Liver (tissue), 9 donors: ENCODE results near the gene PSMD14. TPM values are rescaled to one million over a fixed set of nuclear protein-coding genes. Genes with fewer than 3 reads are reported as not detected.

Source experiments
- DNase-seq: peaks from one replicate; pipeline ENCODE4 v3.0.0-alpha.2; 2017; ENCODE audit warnings: low spot score
- H3K27ac ChIP-seq, 2 donors: one replicate each; pipeline ENCODE4 v1.7.0; 2013; ENCODE audit warnings: inconsistent platforms in 2 of 2, low read length in 2 of 2, control low read depth in 1 of 2, low read depth in 1 of 2, mild to moderate bottlenecking in 1 of 2
- H3K27me3 ChIP-seq, 4 donors: one replicate each; pipeline versions ENCODE4 v1.6.1 to v1.7.0; 2013; ENCODE audit warnings: low read length in 3 of 4, inconsistent platforms in 1 of 4, mild to moderate bottlenecking in 1 of 4, moderate library complexity in 1 of 4; ENCODE audit not compliant: control insufficient read depth in 4 of 4, insufficient read depth in 4 of 4
- H3K36me3 ChIP-seq, 4 donors: one replicate each; pipeline versions ENCODE4 v1.6.1 to v1.7.0; 2013; ENCODE audit warnings: low read length in 3 of 4, mild to moderate bottlenecking in 3 of 4, low read depth in 1 of 4, moderate library complexity in 1 of 4; ENCODE audit not compliant: control insufficient read depth in 4 of 4, insufficient read depth in 3 of 4
- H3K4me1 ChIP-seq, 4 donors: one replicate each; pipeline versions ENCODE4 v1.6.1 to v1.7.0; 2013; ENCODE audit warnings: low read length in 3 of 4, mild to moderate bottlenecking in 3 of 4, moderate library complexity in 1 of 4; ENCODE audit not compliant: control insufficient read depth in 4 of 4, insufficient read depth in 4 of 4
- H3K4me3 ChIP-seq, 3 donors: one replicate each; pipeline versions ENCODE4 v1.6.1 to v1.7.0; 2013; ENCODE audit warnings: low read length in 3 of 3, control low read depth in 1 of 3, low read depth in 1 of 3, mild to moderate bottlenecking in 1 of 3
- H3K9ac ChIP-seq, 2 donors: one replicate each; pipeline ENCODE4 v1.7.0; 2013; ENCODE audit warnings: low read length in 2 of 2, mild to moderate bottlenecking in 2 of 2, moderate library complexity in 2 of 2, control low read depth in 1 of 2, low read depth in 1 of 2
- H3K9me3 ChIP-seq, 4 donors: one replicate each; pipeline versions ENCODE4 v1.6.1 to v1.7.0; 2013; ENCODE audit warnings: low read length in 3 of 4; ENCODE audit not compliant: control insufficient read depth in 4 of 4
- EGR1 ChIP-seq, 2 donors: IDR thresholded peaks; 2 replicates each; pipeline ENCODE4 v1.6.1; 2016 to 2018; ENCODE audit warnings: antibody characterized with exemption in 2 of 2, low read depth in 2 of 2
- FOXA1 ChIP-seq: IDR thresholded peaks from 2 replicates; pipeline ENCODE4 v1.6.1; 2016; ENCODE audit warnings: antibody characterized with exemption
- FOXA2 ChIP-seq: IDR thresholded peaks from 2 replicates; pipeline ENCODE4 v1.6.1; 2016; ENCODE audit warnings: antibody characterized with exemption
- GABPA ChIP-seq, 2 donors: IDR thresholded peaks in 1 of 2; conservative IDR thresholded peaks in 1 of 2; 2 replicates each; pipeline ENCODE4 v1.6.1; 2016; ENCODE audit warnings: antibody characterized with exemption in 2 of 2, mild to moderate bottlenecking in 1 of 2, moderate library complexity in 1 of 2
- HNF4A ChIP-seq, 2 donors: conservative IDR thresholded peaks; 2 replicates each; pipeline ENCODE4 v1.6.1; 2016; ENCODE audit warnings: antibody characterized with exemption in 2 of 2, mild to moderate bottlenecking in 2 of 2
- JUND ChIP-seq, 2 donors: IDR thresholded peaks; 2 replicates each; pipeline ENCODE4 v1.6.1; 2016; ENCODE audit warnings: antibody characterized with exemption in 2 of 2
- MAX ChIP-seq: IDR thresholded peaks from 2 replicates; pipeline ENCODE4 v1.6.1; 2016; ENCODE audit warnings: antibody characterized with exemption
- NR2F2 ChIP-seq: IDR thresholded peaks from 2 replicates; pipeline ENCODE4 v1.6.1; 2016; ENCODE audit warnings: antibody characterized with exemption
- RAD21 ChIP-seq, 2 donors: IDR thresholded peaks; 2 replicates each; pipeline ENCODE4 v1.6.1; 2016; ENCODE audit warnings: antibody characterized with exemption in 2 of 2, mild to moderate bottlenecking in 2 of 2
- TAF1 ChIP-seq: conservative IDR thresholded peaks from 2 replicates; pipeline ENCODE4 v1.6.1; 2016; ENCODE audit warnings: antibody characterized with exemption, mild to moderate bottlenecking
- YY1 ChIP-seq: IDR thresholded peaks from 2 replicates; pipeline ENCODE4 v1.6.1; 2016; ENCODE audit warnings: antibody characterized with exemption, mild to moderate bottlenecking
- WGBS: extraction: QIAGEN DNeasy Blood & Tissue Kit; methylation state at CpG from one replicate; pipeline ENCODE4 v1.1.7; 2013; 5-methylcytosine and 5-hydroxymethylcytosine counted together
- polyA plus RNA-seq, 2 donors: library from polyadenylated mRNA; stranded (reverse) in 1 of 2; unstranded in 1 of 2; fragments of 200-250 nt in 1 of 2; fragments of >200 nt in 1 of 2; fragmentation: Nextera tagmentation in 1 of 2; extraction: Ambion mirVana in 1 of 2; gene quantifications; one replicate each; pipeline versions ENCODE4 v1.2.1 to v1.2.3, GENCODE V29; 2013 to 2015
- total RNA-seq, 2 donors: library from RNA; depleted of rRNA; stranded (reverse); fragments of >200 nt; gene quantifications; one replicate each; pipeline ENCODE4 v1.2.3, GENCODE V29; 2014
- TF ChIP-seq, protein P1 (sequence below): IDR thresholded peaks from 2 replicates; pipeline ENCODE4 v1.6.1; 2016; ENCODE audit warnings: antibody characterized with exemption
- TF ChIP-seq, protein P2 (sequence below): IDR thresholded peaks from 2 replicates; pipeline ENCODE4 v1.6.1; 2016; ENCODE audit warnings: antibody characterized with exemption
- TF ChIP-seq, protein P3 (sequence below): fragments of 150-350 bp; IDR thresholded peaks from 2 replicates; pipeline ENCODE4 v1.5.1; 2017; ENCODE audit warnings: improper control_type of control experiment, low read depth, low read length; ENCODE audit not compliant: missing input control
- donor health status: healthy.
- donor health status: healthy.
- donor health status: healthy.
- donor health status: healthy.
- donor health status: healthy.

Gene PSMD14
- total and polyA plus RNA-seq, 4 donors: 32.0 to 37.9 (median 33.7) TPM

DNA sequence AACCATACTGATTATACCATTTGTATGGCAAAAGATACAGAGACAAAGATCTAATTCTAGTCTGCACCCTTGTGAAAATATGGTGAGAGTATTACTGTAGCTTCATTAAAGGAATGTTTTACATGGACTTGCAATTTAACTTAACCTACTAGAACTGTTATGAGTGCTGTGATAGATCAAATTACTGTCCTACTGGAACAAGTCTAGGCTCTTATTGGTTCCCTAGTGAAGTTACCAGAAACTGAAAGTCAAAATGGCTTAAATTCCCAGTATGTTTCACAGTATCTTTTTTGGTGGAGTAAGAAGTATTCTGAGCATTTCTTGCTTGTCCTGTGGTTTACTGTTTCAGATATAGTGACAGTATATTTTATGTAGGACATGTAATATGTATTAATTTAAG, 104.1 kb downstream of the PSMD14 start:
- Histone ChIP-seq H3K4me3 (no peak overlapping the region), H3K4me1 (peaks cover 15 to 33% (median 21%) of the 10 kb centered on the region in 4 donors), H3K36me3 (peaks cover 0 to 5% (median 3%) of the 10 kb centered on the region in 4 donors), H3K9me3 (no peaks in the 10 kb centered on the region), H3K27ac (no peak overlapping the region), H3K27me3 (peaks cover 0 to 9% (median 5%) of the 10 kb centered on the region in 4 donors), H3K9ac (no peak overlapping the region)
- TF ChIP-seq, protein P1, sequence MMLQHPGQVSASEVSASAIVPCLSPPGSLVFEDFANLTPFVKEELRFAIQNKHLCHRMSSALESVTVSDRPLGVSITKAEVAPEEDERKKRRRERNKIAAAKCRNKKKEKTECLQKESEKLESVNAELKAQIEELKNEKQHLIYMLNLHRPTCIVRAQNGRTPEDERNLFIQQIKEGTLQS: no peak
- TF ChIP-seq EGR1 (IDR thresholded peaks at IDR 0.05; ENCODE audit: low read depth in 2 of 2) (no peak), MAX (no peak)
- TF ChIP-seq, protein P2, sequence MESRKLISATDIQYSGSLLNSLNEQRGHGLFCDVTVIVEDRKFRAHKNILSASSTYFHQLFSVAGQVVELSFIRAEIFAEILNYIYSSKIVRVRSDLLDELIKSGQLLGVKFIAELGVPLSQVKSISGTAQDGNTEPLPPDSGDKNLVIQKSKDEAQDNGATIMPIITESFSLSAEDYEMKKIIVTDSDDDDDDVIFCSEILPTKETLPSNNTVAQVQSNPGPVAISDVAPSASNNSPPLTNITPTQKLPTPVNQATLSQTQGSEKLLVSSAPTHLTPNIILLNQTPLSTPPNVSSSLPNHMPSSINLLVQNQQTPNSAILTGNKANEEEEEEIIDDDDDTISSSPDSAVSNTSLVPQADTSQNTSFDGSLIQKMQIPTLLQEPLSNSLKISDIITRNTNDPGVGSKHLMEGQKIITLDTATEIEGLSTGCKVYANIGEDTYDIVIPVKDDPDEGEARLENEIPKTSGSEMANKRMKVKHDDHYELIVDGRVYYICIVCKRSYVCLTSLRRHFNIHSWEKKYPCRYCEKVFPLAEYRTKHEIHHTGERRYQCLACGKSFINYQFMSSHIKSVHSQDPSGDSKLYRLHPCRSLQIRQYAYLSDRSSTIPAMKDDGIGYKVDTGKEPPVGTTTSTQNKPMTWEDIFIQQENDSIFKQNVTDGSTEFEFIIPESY: no peak
- no peak for DNase-seq

GRCh38 chr2:161414042-161415033, 106.1 kb downstream of the PSMD14 start:
- peak overlapping the region in 2 of 3 donors; percentile 16 to 52 for H3K4me3 ChIP-seq
- no peaks in the 10 kb centered on the region for H3K9me3 ChIP-seq
- peaks cover 0 to 4% (median 2%) of the 10 kb centered on the region in 4 donors for H3K36me3 ChIP-seq
- no peak overlapping the region for H3K27ac ChIP-seq
- peak; percentile 36 for DNase-seq
- H3K27me3 ChIP-seq: peaks cover 0 to 17% (median 7%) of the 10 kb centered on the region in 4 donors
- H3K4me1 ChIP-seq: peaks cover 21 to 45% (median 29%) of the 10 kb centered on the region in 4 donors
- TF ChIP-seq RAD21 (IDR thresholded peaks at IDR 0.05) (no peak), FOXA1 (no peak), JUND (IDR thresholded peaks at IDR 0.05) (no peak), TAF1 (no peak), FOXA2 (no peak), MAX (no peak), GABPA (IDR thresholded peaks at IDR 0.05 in 1 of 2, conservative IDR thresholded peaks at IDR 0.05 in 1 of 2) (no peak), NR2F2 (no peak)
- WGBS: 6% methylated on average over 69 of the region's 69 CpGs
- no peak overlapping the region for H3K9ac ChIP-seq

- peaks cover 21 to 45% (median 29%) of the 10 kb centered on the region in 4 donors for H3K4me1 ChIP-seq
- WGBS: 7% methylated on average over 29 of the region's 29 CpGs
- H3K27ac ChIP-seq: no peak overlapping the region
- H3K36me3 ChIP-seq: peaks cover 0 to 3% (median 1%) of the 10 kb centered on the region in 4 donors
- DNase-seq: no peak
- peaks cover 0 to 17% (median 7%) of the 10 kb centered on the region in 4 donors for H3K27me3 ChIP-seq
- H3K9ac ChIP-seq: no peak overlapping the region
- H3K9me3 ChIP-seq: no peaks in the 10 kb centered on the region
- H3K4me3 ChIP-seq: peak overlapping the region in 1 of 3 donors; percentile 52
- TF ChIP-seq JUND (IDR thresholded peaks at IDR 0.05) (no peak), MAX (no peak), RAD21 (IDR thresholded peaks at IDR 0.05) (no peak), HNF4A (conservative IDR thresholded peaks at IDR 0.05) (no peak), NR2F2 (no peak), FOXA2 (no peak), YY1 (no peak), EGR1 (IDR thresholded peaks at IDR 0.05; ENCODE audit: low read depth in 2 of 2) (no peak), TAF1 (no peak), FOXA1 (no peak)
- TF ChIP-seq, protein P3, sequence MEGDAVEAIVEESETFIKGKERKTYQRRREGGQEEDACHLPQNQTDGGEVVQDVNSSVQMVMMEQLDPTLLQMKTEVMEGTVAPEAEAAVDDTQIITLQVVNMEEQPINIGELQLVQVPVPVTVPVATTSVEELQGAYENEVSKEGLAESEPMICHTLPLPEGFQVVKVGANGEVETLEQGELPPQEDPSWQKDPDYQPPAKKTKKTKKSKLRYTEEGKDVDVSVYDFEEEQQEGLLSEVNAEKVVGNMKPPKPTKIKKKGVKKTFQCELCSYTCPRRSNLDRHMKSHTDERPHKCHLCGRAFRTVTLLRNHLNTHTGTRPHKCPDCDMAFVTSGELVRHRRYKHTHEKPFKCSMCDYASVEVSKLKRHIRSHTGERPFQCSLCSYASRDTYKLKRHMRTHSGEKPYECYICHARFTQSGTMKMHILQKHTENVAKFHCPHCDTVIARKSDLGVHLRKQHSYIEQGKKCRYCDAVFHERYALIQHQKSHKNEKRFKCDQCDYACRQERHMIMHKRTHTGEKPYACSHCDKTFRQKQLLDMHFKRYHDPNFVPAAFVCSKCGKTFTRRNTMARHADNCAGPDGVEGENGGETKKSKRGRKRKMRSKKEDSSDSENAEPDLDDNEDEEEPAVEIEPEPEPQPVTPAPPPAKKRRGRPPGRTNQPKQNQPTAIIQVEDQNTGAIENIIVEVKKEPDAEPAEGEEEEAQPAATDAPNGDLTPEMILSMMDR: no peak
- TF ChIP-seq, protein P1: no peak
- TF ChIP-seq, protein P2: no peak
These were observed 107.1 kb downstream of the PSMD14 start for GRCh38 chr2:161415034-161415986.
